Raji (cell line): ENCODE results near the gene CTXN1.

Experiments used
- POLR2A ChIP-seq: IDR thresholded peaks from 2 replicates; pipeline ENCODE4 v1.6.1; 2011; ENCODE audit warnings: low read depth, low read length, control low read depth; ENCODE audit not compliant: insufficient read depth

The CTXN1 gene

GRCh38 chr19:7961920-7962626, 36.1 kb upstream of the CTXN1 start:
- TF ChIP-seq POLR2A = no peak

- no peak for TF ChIP-seq POLR2A
Measured at GRCh38 chr19:7959211-7959610, 33.3 kb upstream of the CTXN1 start.

GRCh38 chr19:7955696-7956095, 29.8 kb upstream of the CTXN1 start:
- TF ChIP-seq POLR2A = no peak

GRCh38 chr19:7953576-7953975, 27.6 kb upstream of the CTXN1 start:
- TF ChIP-seq POLR2A = no peak

GRCh38 chr19:7953060-7953459, 27.1 kb upstream of the CTXN1 start:
- TF ChIP-seq POLR2A = no peak

- no peak for TF ChIP-seq POLR2A
Measured at GRCh38 chr19:7947939-7948338, 22.0 kb upstream of the CTXN1 start.

- TF ChIP-seq POLR2A = no peak
Measured at GRCh38 chr19:7944177-7944761, 18.3 kb upstream of the CTXN1 start.

- TF ChIP-seq POLR2A = peak; percentile 100
Measured at GRCh38 chr19:7943444-7944176, 17.7 kb upstream of the CTXN1 start, which contains the start of gene TIMM44. Gene TIMM44 (minus strand): TSS chr19:7943666. CDS start chr19:7943651, 15 bp downstream.

- TF ChIP-seq POLR2A = no peak
Measured at GRCh38 chr19:7942981-7943443, 17.1 kb upstream of the CTXN1 start.

- TF ChIP-seq POLR2A = no peak
Measured at GRCh38 chr19:7941895-7942596, 16.1 kb upstream of the CTXN1 start.

GRCh38 chr19:7940841-7941240, 14.9 kb upstream of the CTXN1 start:
- TF ChIP-seq POLR2A = no peak

GRCh38 chr19:7934766-7935165, 8.8 kb upstream of the CTXN1 start:
- TF ChIP-seq POLR2A = no peak

- TF ChIP-seq POLR2A = no peak
Measured at GRCh38 chr19:7933828-7934725, 8.1 kb upstream of the CTXN1 start.

GRCh38 chr19:7933411-7933810, 7.5 kb upstream of the CTXN1 start:
- no peak for TF ChIP-seq POLR2A
